Activated CD4-positive, CD25-positive, alpha-beta regulatory T cell (primary cell): Measurements from ENCODE around the gene PHACTR1.
"Not testable (repeated sequence)": the region's sequence is repeated elsewhere in the genome, so short reads cannot be mapped to it uniquely, and the experiment has no call there.

Experiments used
- DNase-seq, 4 experiments: peaks; one replicate each; lab custom pipeline; 2025; lab: John Stamatoyannopoulos, UW

PHACTR1 gene

DNA sequence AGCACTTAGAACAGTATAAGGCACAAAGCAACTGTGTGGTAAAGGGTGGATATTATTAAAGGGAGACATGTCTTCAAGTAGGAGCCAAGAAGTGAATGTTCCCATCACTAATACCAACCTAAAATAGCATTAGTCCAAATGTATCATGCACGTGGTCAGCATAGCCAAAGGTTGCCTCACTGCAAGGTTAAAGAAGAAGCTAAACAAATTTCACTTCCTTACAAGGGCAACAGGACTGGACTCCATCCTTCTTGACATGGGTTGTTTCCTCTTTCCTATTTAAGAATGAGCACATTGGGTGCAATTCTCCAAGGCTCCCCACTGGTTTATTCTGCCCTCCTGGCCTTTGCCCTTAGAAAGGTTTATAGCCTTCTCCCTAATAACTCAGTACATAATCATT lies 186.7 kb downstream of the PHACTR1 start:
- DNase-seq, result no peak

DNA sequence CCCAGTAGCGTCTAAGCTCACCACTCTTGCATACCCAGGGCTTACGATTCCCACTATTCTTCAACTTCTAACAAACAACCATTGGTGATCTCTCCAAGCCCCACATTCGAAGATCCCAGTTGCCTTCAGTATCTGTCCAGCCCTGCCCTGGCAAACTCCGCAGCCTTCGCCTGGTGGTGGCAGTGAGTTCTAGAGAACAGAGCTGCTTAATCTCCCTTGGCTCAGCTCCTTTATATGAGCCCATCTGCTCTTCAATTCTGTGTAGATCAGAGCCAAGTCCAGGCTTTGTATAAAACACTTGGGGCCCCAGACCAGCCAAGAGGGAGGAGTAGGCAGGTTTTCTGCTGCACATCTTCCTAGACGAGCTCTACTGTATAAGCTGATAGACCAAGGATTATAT lies 193.3 kb downstream of the PHACTR1 start:
- DNase-seq, result no peak

- no peak for DNase-seq
Observed at GRCh38 chr6:12911427-12911826, 194.9 kb downstream of the PHACTR1 start.

DNA sequence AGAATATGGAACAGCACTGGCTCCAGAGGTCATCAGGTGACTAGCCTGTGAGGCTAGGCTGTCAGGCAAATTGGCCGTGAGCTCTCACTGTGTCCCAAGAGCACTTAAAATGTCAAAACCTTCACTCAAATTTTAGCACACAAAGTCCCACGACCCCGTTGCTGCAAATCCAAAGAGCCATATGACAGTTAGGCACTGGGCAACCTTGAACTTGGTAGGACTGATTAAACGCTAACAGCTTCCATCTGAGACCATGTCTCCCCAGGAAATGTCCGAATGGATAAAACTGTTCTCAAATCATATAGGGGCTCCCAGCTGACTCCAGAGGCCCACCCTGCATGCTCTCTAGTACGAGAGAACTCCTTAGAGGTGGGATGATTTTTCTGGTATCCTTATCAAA lies 196.6 kb downstream of the PHACTR1 start:
- DNase-seq, result no peak

DNA sequence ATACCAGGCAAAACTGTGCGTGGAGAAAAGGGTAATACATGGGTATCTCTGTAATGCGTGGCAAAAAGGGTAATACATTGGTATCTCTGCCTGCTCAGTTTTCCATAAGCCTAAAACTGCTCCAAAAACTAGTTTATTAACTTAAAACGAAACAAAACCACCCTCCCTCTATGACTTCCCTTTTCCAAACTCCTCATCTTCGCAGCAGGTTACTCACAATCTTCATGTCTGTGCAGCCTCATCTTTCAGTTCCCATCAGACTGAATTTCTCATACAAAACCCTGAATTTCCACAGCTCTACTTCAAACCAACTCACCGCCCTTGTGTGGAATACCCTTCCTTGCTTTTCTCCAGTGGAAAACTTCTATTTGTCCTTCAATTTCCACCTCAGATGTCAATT lies 199.4 kb downstream of the PHACTR1 start:
- no peak for DNase-seq

- no peak for DNase-seq
Observed at GRCh38 chr6:12916420-12917136, 200.0 kb downstream of the PHACTR1 start.

- DNase-seq, result no peak
Observed at GRCh38 chr6:12921467-12921866, 204.9 kb downstream of the PHACTR1 start.

DNA sequence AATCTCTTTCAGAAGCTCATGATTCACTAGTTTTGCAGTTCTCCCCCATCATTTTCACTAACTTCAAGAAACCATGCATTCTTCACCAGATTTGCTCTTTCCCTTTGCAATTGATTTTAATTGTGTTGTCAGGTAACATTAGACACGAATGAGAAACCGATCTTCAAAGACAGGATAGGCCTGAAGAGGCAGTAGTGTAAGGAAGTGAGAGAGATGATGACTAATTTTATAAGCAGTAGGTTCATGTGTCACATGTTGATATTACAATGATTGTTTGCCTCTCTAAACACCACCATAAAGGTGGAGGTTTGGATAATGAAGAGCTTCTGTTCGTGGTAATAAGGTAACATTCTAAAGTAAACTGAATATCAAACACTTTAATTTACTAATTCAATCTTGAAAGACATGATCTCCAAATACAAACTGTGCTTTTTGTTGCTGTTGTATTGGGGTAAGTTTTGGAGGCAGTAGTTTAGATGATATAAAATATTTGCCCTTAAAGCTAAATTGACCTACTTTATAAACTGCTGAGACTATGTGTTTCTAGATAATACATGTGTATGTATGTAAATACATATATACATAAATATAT lies 207.2 kb downstream of the PHACTR1 start:
- DNase-seq, result no peak

DNA sequence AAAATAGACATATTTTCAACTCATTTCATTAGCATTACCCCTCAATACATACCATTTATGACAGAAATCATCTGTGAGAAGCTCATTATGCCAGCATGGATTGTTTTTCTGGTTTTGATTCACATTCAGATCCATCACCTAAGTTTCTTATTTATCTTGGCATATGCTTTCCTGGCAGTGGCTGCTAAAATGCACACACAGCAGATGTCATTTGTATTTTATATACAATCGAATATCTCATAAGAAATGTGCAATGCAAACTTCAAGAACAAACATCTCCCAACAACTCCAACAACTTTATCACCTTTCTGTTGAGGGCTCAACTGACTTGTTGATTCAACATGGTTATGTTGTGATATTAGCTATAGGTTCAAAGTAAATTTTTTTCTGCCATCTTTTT lies 208.3 kb downstream of the PHACTR1 start:
- no peak for DNase-seq

DNA sequence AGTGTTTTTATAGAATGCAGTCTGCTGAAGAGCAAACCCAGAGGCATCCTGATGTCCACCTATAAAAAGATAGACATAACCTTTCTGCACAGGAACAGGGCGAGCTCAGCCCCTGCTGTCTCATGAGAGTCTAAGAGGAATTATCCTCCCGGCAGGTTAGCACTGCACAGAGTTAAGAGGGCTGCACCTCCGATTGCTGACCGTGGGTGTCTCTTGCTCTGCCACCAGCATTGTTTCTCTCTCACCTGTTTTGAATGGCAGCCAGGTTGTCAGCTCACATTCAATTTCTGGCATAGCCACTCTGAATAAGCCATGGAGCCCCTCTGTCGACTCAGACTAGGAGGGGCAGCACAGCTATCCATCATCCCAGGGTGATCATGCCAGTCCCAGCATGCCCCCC lies 211.2 kb downstream of the PHACTR1 start:
- no peak for DNase-seq

DNA sequence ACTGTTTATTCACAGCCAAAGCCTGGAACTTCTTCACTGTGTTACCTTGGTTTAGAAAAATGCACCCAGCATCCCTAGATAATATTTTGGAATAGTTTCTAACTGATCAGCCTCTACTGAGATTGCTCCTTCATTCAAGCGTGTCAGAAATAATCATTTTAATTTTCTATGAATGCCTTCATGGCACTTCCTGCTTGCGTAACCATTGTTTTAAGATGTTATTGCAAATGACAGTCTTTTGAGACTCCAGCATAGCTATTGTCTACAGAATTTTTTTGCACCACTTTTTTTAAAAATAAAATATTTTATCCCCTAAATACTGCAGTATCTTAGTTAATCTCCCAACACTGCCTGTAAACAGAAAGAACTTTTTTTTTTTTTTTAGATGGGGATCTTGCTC lies 213.1 kb downstream of the PHACTR1 start:
- DNase-seq, result no peak

GRCh38 chr6:12931639-12932038 lies 215.1 kb downstream of the PHACTR1 start:
- no peak for DNase-seq

- no peak for DNase-seq
Observed at GRCh38 chr6:12935637-12936036, 219.1 kb downstream of the PHACTR1 start.

DNA sequence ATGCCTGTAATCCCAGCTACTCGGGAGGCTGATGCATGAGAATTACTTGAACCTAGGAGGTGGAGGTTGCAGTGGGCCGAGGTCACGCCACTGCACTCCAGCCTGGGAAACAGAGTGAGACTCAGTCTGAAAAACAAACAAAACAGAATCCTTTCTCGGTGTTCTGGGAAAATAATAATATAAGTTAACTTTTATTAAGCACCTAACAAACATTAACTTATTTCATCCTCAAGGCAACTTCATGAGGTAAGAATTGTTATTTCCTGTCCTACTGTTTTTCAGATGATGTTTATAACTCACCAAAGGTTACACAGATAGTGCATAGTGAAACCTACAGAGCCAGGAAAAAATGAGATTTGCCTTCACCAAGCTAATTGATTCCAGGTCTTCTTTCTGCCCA lies 221.4 kb downstream of the PHACTR1 start:
- DNase-seq, result no peak

GRCh38 chr6:12939314-12939713 lies 222.7 kb downstream of the PHACTR1 start:
- DNase-seq, result no peak

DNA sequence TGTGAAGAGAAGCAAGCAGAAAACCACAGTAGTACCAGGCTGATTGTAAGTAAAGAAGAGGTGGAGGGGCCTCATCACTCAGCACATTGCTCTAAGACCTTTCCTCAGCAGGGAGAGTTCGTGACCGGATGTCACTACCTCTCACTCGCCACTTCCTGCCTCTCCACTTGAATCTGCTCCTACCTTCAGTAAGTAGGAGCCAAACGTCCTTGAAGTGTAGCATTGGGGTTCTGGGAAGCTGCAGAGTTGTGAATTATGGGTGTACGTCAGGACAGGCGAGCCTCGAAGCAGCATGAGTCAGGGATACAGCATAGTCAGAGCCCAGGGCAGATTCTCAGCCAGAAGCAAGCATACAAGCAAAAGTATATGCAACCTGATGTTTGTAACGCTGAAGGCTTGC lies 224.9 kb downstream of the PHACTR1 start:
- no peak for DNase-seq

DNA sequence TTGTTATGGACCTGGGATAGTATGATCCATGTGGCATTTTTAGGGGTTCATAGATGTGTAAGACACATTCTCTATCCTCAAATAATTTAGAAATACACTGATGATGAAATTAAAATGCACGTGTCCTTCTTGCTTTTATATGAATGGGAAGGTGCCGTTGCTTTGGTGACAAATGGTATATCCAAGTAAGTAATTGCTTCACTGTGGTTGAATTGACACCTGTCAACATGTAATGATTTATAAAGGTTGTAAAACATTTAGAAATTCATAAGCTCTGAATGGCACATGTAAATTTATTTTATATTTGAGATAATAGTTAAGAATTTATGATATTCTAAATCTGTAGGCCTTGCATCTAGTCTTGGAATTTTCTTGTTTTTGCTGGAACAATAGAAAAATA lies 227.0 kb downstream of the PHACTR1 start:
- no peak for DNase-seq

DNA sequence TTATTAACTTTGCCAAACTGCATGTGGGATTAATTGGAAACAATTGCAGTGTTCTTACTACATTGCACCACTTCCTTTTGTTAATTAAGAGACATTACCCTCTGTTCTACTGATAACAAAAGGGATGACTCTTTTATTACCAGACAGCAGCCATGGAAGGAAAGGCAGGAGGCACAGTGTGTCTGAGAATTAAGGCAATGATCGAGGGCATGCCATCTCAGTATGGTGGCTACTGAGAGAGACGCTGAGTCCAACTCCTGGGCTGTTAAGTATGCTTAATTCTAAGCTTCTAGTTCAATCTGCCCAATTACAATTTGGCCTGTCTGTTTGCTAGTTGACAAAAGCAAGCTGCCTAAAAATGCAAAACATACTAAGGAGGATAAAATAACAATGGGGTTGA lies 227.4 kb downstream of the PHACTR1 start:
- DNase-seq, result no peak

- DNase-seq, result not testable (repeated sequence)
Observed at GRCh38 chr6:12944528-12944927, 228.0 kb downstream of the PHACTR1 start.

DNA sequence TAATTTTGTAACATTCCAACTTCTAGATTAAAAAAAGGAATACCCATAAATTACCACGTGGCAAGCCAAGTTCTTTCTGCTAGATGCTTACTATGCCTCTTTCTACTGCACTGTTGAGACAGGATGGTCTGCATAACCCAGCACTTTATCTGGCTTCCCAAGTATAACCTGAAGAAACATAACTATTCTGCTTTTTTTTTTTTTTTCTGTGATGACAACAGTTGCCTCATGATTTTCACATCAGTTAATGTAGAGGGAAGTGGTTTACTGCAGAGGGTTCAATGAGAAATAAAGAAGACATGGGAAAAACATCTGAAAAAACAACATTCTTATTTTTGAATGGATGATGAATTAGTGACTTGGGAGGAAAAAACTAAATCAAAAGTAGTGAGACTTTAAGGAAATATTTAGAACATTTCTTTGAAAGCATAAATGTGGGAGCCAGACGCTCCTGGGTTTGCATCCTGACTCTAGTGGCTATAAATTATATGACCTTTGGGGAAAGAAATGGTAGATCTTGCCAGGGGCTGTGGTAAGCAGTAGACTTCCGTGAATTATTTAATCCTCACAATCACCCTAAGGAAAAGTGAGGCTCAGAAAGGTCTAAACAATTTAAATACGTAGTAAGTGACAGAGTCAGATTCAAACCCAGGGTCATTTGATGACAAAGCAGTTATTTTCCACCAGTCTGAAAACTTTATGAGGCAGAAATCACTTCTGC lies 230.7 kb downstream of the PHACTR1 start:
- DNase-seq, result no peak

DNA sequence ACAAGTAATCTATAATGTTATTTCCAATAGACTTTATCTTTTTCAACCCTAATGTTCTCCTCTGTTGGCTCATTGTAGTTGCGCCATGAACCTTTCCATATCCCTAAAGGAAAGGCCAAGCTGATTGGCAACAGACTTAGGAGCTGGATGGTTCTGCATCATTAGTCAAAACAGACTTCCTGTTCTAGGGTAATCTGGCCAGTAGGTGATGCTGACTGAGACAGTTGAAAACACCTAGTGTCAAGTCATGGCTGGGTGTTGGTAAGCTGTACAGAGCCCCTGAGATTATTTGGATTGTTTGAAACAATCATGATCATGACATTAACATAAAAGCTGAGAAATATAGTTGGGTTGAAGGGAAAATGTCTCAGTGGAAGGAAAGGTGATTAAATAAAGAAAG lies 231.4 kb downstream of the PHACTR1 start:
- no peak for DNase-seq

DNA sequence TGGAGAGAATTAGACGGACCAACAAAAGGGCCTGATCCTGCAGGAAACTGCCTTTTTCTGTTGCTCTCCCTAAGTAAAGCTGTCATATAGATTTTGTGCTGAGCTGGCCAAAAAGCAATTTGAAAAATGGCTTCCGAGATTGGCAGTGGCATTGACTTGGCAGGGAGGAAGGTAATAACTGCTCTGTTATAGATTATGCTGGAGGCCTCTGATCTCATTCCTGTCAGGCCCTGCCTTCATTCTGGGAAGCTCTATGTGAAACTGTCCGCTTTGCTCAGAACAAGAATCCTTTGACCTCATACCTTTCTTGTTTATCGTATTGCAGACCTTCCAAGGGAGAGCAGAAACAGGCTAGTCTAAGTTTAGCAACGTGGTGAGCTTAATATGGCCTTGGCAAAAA lies 234.4 kb downstream of the PHACTR1 start:
- no peak for DNase-seq

DNA sequence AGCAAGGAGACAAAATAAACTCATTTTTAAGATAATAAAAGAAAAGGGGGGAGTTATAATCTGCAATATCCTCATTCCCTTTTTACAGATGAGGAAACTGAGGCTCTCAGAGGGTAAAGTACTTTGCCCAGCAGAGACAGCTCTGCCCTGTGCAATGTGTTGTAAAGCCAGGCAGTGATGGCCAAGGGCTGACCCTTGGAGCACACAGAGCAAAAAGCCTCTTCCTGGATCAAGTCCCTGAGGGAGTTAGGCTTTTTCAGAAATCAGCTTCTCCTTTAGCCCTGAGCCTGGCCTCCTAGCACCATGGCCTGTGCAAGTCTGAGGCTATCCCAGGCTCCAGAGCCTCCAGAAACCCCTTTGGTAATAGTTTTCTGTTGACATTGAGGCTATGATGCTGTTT lies 234.8 kb downstream of the PHACTR1 start:
- DNase-seq, result no peak
